Panc1 (cell line): Measurements from ENCODE around the gene ASB6. TPM values are rescaled to one million over a fixed set of nuclear protein-coding genes. Genes with fewer than 3 reads are reported as not detected.

Experiments
- ATAC-seq: fragments of 200-7000 bp; cut with Tn5 transposase; 2 replicates; pipeline ENCODE4 v1.9.1; 2020; ENCODE audit warnings: mild to moderate bottlenecking, moderate library complexity
- BruUV-seq: library from RNA; stranded (reverse); fragments of 400-500 nt; replicated peaks from 2 replicates; lab custom pipeline; 2021; lab: Mats Ljungman, UMichigan
- CTCF ChIA-PET: fragments of 300-600 bp; sonication (Branson Sonifier 250); formaldehyde crosslinking; loops from one replicate; lab custom pipeline; 2022; ENCODE audit warnings: antibody characterized with exemption; lab: Charles Lee
- POLR2A ChIA-PET: fragments of 300-600 bp; sonication (Branson Sonifier 250); formaldehyde crosslinking; loops from one replicate; lab custom pipeline; 2022; ENCODE audit warnings: antibody characterized with exemption; lab: Charles Lee
- DNase-seq: peaks from one replicate; pipeline ENCODE4 v3.0.0-alpha.2; 2010; ENCODE audit warnings: low read depth, low spot score
- H3K27ac ChIP-seq: 2 replicates; pipeline ENCODE4 v1.5.1; 2011; ENCODE audit warnings: mild to moderate bottlenecking, low read length, inconsistent platforms
- H3K27me3 ChIP-seq: fragments of 200-500 bp; sonication (Bioruptor generic); 2 replicates; pipeline ENCODE4 v1.6.0; 2014; ENCODE audit warnings: low read length, inconsistent platforms; ENCODE audit not compliant: control insufficient read depth, insufficient read depth
- H3K36me3 ChIP-seq: fragments of 200-500 bp; sonication (Bioruptor generic); 2 replicates; pipeline ENCODE4 v1.5.1; 2014; ENCODE audit warnings: inconsistent platforms, mild to moderate bottlenecking, low read length, moderate library complexity; ENCODE audit not compliant: control insufficient read depth, insufficient read depth
- H3K4me1 ChIP-seq: 2 replicates; pipeline ENCODE4 v1.5.1; 2011; ENCODE audit warnings: inconsistent platforms, mild to moderate bottlenecking, low read length, moderate library complexity; ENCODE audit not compliant: control insufficient read depth, insufficient read depth
- H3K4me3 ChIP-seq, 2 experiments: 2 replicates each; pipeline ENCODE4 v1.5.1; 2011 to 2012; ENCODE audit warnings: low read depth in 2 of 2, low read length in 2 of 2, mild to moderate bottlenecking in 2 of 2, inconsistent platforms in 1 of 2, moderate library complexity in 1 of 2
- H3K9me3 ChIP-seq: fragments of 200-500 bp; sonication (Bioruptor generic); 2 replicates; pipeline ENCODE4 v1.5.1; 2014; ENCODE audit warnings: low read depth, mild to moderate bottlenecking, inconsistent platforms, low read length, moderate library complexity; ENCODE audit not compliant: control insufficient read depth, insufficient read depth
- CTCF ChIP-seq: fragments of 450-650 bp; IDR thresholded peaks from 2 replicates; pipeline ENCODE4 v1.5.1; 2017; ENCODE audit warnings: mild to moderate bottlenecking
- POLR2AphosphoS5 ChIP-seq: IDR thresholded peaks from 2 replicates; pipeline ENCODE4 v1.6.1; 2012; ENCODE audit warnings: mild to moderate bottlenecking, low read depth, low read length, moderate library complexity
- SIN3A ChIP-seq: IDR thresholded peaks from 2 replicates; pipeline ENCODE4 v1.6.1; 2012; ENCODE audit warnings: low read depth, mild to moderate bottlenecking, low read length, moderate library complexity, borderline replicate concordance; ENCODE audit not compliant: insufficient read depth
- TCF7L2 ChIP-seq: IDR thresholded peaks from 2 replicates; pipeline ENCODE4 v1.6.1; 2011; ENCODE audit warnings: mild to moderate bottlenecking, low read depth, low read length, inconsistent platforms
- in situ Hi-C: cut with HindIII; loops from 2 replicates; pipeline ENCODE4 v1.10.0; 2016; ENCODE audit warnings: low sequenced_read_pairs, low pct_unique_long_range_greater_than_20kb
- intact Hi-C: fragments of 100-400 bp; cut with micrococcal nuclease; formaldehyde crosslinking; loops from one replicate; pipeline ENCODE4 v1.10.0; 2022; ENCODE audit not compliant: unreplicated experiment
- total RNA-seq: library from RNA; stranded (reverse); gene quantifications from one replicate; pipeline ENCODE4 v1.2.1, GENCODE V29; 2021; ENCODE audit not compliant: unreplicated experiment
- TF ChIP-seq, protein P1 (sequence below), 2 experiments: IDR thresholded peaks; 2 replicates each; pipeline ENCODE4 v1.6.1; 2011 to 2012; ENCODE audit warnings: low read depth in 2 of 2, control low read depth in 1 of 2, low read length in 1 of 2, mild to moderate bottlenecking in 1 of 2, moderate library complexity in 1 of 2; ENCODE audit not compliant: insufficient read depth in 1 of 2

Gene ASB6
- total RNA-seq, 1 experiment from 2014 or later, result 14.3 TPM

DNA sequence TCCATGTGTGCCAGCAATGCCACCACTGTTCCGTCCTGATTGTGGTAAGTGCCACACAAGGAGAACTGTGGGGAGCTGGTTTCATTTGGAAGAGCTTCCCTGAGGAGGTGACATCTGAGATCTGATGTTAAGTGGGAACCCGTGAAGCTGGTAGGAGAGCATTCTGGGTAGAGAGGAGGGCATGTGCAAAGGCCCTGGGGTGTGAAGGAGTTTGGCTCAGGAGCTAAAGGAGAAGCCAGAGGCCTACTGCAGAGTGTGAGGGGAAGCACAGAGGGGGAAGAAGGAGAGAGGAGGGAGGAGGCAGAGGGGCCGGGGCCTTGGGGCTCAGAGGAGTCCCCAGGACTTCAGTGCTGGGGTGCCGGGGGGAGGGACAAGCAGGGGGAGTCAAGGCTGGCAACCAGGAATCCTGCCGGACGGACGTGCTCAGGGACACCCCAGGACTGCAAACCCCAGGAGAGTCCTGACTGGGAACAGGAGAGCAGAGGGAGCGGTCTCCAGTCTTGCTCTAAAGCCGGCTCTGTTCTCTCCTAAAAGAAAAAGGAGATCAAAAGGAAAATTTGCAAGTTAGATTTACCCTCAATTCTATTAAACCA lies 40.8 kb downstream of the ASB6 start:
- in situ Hi-C loops (no loop called here), intact Hi-C loops (no loop called here)
- no peak for ATAC-seq
- Histone ChIP-seq H3K27me3 (no peaks in the 10 kb centered on the region), H3K4me3 (no peak overlapping the region), H3K4me1 (peaks cover 3% of the 10 kb centered on the region), H3K9me3 (no peaks in the 10 kb centered on the region), H3K36me3 (no peaks in the 10 kb centered on the region), H3K27ac (no peak overlapping the region)
- POLR2A ChIA-PET, result no interaction called here
- no peak for DNase-seq
- BruUV-seq, result no TSS peak
- CTCF ChIA-PET, result no interaction called here
- TF ChIP-seq TCF7L2, result no peak
- no peak for TF ChIP-seq CTCF
- no peak for TF ChIP-seq POLR2AphosphoS5

GRCh38 chr9:129598089-129598596 lies 43.8 kb downstream of the ASB6 start:
- no peak overlapping the region for H3K4me3 ChIP-seq
- no peaks in the 10 kb centered on the region for H3K27me3 ChIP-seq
- no peaks in the 10 kb centered on the region for H3K36me3 ChIP-seq
- CTCF ChIA-PET, result no interaction called here
- intact Hi-C loops, result no loop called here
- POLR2A ChIA-PET, result no interaction called here
- DNase-seq (no peak), ATAC-seq (no peak)
- H3K9me3 ChIP-seq, result no peaks in the 10 kb centered on the region
- in situ Hi-C loops, result no loop called here
- no peak for TF ChIP-seq CTCF
- no peak for TF ChIP-seq TCF7L2
- TF ChIP-seq POLR2AphosphoS5, result no peak
- TF ChIP-seq, protein P1, sequence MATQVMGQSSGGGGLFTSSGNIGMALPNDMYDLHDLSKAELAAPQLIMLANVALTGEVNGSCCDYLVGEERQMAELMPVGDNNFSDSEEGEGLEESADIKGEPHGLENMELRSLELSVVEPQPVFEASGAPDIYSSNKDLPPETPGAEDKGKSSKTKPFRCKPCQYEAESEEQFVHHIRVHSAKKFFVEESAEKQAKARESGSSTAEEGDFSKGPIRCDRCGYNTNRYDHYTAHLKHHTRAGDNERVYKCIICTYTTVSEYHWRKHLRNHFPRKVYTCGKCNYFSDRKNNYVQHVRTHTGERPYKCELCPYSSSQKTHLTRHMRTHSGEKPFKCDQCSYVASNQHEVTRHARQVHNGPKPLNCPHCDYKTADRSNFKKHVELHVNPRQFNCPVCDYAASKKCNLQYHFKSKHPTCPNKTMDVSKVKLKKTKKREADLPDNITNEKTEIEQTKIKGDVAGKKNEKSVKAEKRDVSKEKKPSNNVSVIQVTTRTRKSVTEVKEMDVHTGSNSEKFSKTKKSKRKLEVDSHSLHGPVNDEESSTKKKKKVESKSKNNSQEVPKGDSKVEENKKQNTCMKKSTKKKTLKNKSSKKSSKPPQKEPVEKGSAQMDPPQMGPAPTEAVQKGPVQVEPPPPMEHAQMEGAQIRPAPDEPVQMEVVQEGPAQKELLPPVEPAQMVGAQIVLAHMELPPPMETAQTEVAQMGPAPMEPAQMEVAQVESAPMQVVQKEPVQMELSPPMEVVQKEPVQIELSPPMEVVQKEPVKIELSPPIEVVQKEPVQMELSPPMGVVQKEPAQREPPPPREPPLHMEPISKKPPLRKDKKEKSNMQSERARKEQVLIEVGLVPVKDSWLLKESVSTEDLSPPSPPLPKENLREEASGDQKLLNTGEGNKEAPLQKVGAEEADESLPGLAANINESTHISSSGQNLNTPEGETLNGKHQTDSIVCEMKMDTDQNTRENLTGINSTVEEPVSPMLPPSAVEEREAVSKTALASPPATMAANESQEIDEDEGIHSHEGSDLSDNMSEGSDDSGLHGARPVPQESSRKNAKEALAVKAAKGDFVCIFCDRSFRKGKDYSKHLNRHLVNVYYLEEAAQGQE (IDR thresholded peaks at IDR 0.05; ENCODE audit: insufficient read depth in 1 of 2, low read depth in 2 of 2, low read length in 1 of 2), result no peak
- no peak for TF ChIP-seq SIN3A
- no peak overlapping the region for H3K27ac ChIP-seq
- H3K4me1 ChIP-seq, result peaks cover 3% of the 10 kb centered on the region
- no TSS peak for BruUV-seq
